ENCODE measurements around the gene NEDD9. TPM values are rescaled to one million over a fixed set of nuclear protein-coding genes. Genes with fewer than 3 reads are reported as not detected.

Gene NEDD9
- total and polyA plus RNA-seq, 10 of the 15 experiments (the other 5 are each of a cell fraction or from before 2014, with no cell fraction given): 4.9 to 92.6 (median 14.6) TPM

GRCh38 chr6:11203306-11204004 is 29.0 kb downstream of the NEDD9 start:
- TSS peak; percentile 7 for BruUV-seq (replicated peaks)
- no peak for ATAC-seq
- no peak overlapping the region for H3K4me2 ChIP-seq (ENCODE audit: control insufficient read depth, insufficient read depth)
- RAD21 ChIA-PET (ENCODE audit: unreplicated experiment): no interaction called here
- no peaks in the 10 kb centered on the region for H3K9me3 ChIP-seq (replicated peaks; ENCODE audit: control insufficient read depth, insufficient read depth, low read length)
- SMC1A ChIA-PET (ENCODE audit: uncharacterized antibody, unreplicated experiment): interaction anchor here (1.0 to 2.3 kb wide), 6 partner anchors 11 to 272 kb away, joined by 3 to 6 read pairs (median 3); no protein-coding TSS in a partner anchor
- H3K79me2 ChIP-seq (ENCODE audit: control insufficient read depth, insufficient read depth, low read length): peaks cover 2% of the 10 kb centered on the region; the same call in 1 of the 2 replicates
- no peak overlapping the region for H2AFZ ChIP-seq (ENCODE audit: control insufficient read depth, low read depth, low read length)
- no peak overlapping the region for H3K4me3 ChIP-seq
- FAIRE-seq: no peak
- DNase-seq (ENCODE audit: low read depth, low spot score): no peak
- CTCF ChIA-PET: no interaction called here
- 93% methylated on average over 6 of the region's 6 CpGs for WGBS (ENCODE audit: insufficient coverage, insufficient replicate concordance, low lambda C conversion rate, missing lambda C conversion rate)
- H3K27me3 ChIP-seq (replicated peaks in 1 of 2; ENCODE audit: control insufficient read depth in 2 of 2, insufficient read depth in 2 of 2, low read length in 1 of 2): no peaks in the 10 kb centered on the region
- peaks cover 8% of the 10 kb centered on the region; the same call in 1 of the 2 replicates for H3K4me1 ChIP-seq (ENCODE audit: control insufficient read depth, insufficient read depth, low read length)
- intact Hi-C loops (cut with micrococcal nuclease; ENCODE audit: unreplicated experiment) (no loop called here), in situ Hi-C loops (cut with MboI) (no loop called here)
- no peak for TF ChIP-seq RCOR1 (conservative IDR thresholded peaks at IDR 0.05; ENCODE audit: low read depth, low read length)
- no peak for TF ChIP-seq NFIC (IDR thresholded peaks at IDR 0.05; ENCODE audit: low read depth, low read length)
- no peak for TF ChIP-seq ZNF207 (IDR thresholded peaks at IDR 0.05; ENCODE audit: borderline replicate concordance)
- TF ChIP-seq PML (IDR thresholded peaks at IDR 0.05; ENCODE audit: low read length): no peak
- TF ChIP-seq, protein P1, sequence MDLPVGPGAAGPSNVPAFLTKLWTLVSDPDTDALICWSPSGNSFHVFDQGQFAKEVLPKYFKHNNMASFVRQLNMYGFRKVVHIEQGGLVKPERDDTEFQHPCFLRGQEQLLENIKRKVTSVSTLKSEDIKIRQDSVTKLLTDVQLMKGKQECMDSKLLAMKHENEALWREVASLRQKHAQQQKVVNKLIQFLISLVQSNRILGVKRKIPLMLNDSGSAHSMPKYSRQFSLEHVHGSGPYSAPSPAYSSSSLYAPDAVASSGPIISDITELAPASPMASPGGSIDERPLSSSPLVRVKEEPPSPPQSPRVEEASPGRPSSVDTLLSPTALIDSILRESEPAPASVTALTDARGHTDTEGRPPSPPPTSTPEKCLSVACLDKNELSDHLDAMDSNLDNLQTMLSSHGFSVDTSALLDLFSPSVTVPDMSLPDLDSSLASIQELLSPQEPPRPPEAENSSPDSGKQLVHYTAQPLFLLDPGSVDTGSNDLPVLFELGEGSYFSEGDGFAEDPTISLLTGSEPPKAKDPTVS (IDR thresholded peaks at IDR 0.05; ENCODE audit: low read depth, low read length): no peak
- no peak for TF ChIP-seq CHD1 (IDR thresholded peaks at IDR 0.05; ENCODE audit: low read depth, low read length)
- no peak for TF ChIP-seq ESRRA (IDR thresholded peaks at IDR 0.05; ENCODE audit: low read length)
- TF ChIP-seq NFYB (IDR thresholded peaks at IDR 0.05; ENCODE audit: insufficient read depth, low read depth, low read length): no peak
- TF ChIP-seq DPF2 (IDR thresholded peaks at IDR 0.05): no peak
- TF ChIP-seq ZBTB33 (IDR thresholded peaks at IDR 0.05): no peak
- TF ChIP-seq CREM (IDR thresholded peaks at IDR 0.05; ENCODE audit: low read depth): no peak
- TF ChIP-seq, protein P2, sequence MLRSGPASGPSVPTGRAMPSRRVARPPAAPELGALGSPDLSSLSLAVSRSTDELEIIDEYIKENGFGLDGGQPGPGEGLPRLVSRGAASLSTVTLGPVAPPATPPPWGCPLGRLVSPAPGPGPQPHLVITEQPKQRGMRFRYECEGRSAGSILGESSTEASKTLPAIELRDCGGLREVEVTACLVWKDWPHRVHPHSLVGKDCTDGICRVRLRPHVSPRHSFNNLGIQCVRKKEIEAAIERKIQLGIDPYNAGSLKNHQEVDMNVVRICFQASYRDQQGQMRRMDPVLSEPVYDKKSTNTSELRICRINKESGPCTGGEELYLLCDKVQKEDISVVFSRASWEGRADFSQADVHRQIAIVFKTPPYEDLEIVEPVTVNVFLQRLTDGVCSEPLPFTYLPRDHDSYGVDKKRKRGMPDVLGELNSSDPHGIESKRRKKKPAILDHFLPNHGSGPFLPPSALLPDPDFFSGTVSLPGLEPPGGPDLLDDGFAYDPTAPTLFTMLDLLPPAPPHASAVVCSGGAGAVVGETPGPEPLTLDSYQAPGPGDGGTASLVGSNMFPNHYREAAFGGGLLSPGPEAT (IDR thresholded peaks at IDR 0.05; ENCODE audit: low read depth): no peak
- no peak for TF ChIP-seq ZNF274 (IDR thresholded peaks at IDR 0.05; ENCODE audit: insufficient read depth, insufficient read length)
- TF ChIP-seq ZBTB4 (CRISPR knock-in tag; IDR thresholded peaks at IDR 0.05): no peak
- TF ChIP-seq RB1 (IDR thresholded peaks at IDR 0.05; ENCODE audit: borderline replicate concordance): no peak
- no peak overlapping the region for H3K9ac ChIP-seq (ENCODE audit: control insufficient read depth, insufficient read depth, low read length)
- POLR2A ChIA-PET: interaction anchor here (0.7 kb wide), 2 partner anchors 9 to 163 kb away, joined by 3 to 4 read pairs; no protein-coding TSS in a partner anchor
- H4K20me1 ChIP-seq (ENCODE audit: control insufficient read depth, insufficient read depth): no peaks in the 10 kb centered on the region
- no peak overlapping the region for H3K27ac ChIP-seq (ENCODE audit: control insufficient read depth, insufficient read depth)
- H3K36me3 ChIP-seq (ENCODE audit: control insufficient read depth in 2 of 2, insufficient read depth in 2 of 2, low read length in 1 of 2): peaks cover 6 to 15% of the 10 kb centered on the region in 2 experiments

All from GM12878 (cell line).